GM20431 (cell line): ENCODE results near the gene KIF5A.

Experiments
- in situ Hi-C: fragments of 300-500 bp; cut with MseI, MboI; formaldehyde crosslinking; loops from one replicate; pipeline ENCODE4 v1.15.0; 2020; ENCODE audit warnings: low sequenced_read_pairs; ENCODE audit not compliant: unreplicated experiment

The KIF5A gene

DNA sequence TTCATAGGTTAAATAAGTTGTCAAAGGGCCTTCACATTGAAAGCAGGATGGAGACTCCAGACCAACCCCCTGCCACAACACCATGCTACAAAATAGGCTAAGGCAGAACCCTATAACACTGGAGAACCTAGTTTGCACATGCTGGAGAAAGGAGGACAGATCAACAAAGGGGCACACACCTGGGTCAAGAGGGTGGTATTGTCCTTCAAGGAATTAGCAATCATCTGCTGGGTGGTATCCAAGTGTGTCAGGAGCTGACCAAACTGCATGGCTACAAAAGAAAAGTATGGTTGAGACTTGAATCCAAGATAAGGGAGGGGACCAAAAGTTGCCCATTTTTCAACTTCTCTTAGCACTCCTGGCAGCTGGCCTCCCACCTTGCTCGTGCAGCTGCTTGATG lies 18.0 kb upstream of the KIF5A start:
- in situ Hi-C loops = no loop called here

DNA sequence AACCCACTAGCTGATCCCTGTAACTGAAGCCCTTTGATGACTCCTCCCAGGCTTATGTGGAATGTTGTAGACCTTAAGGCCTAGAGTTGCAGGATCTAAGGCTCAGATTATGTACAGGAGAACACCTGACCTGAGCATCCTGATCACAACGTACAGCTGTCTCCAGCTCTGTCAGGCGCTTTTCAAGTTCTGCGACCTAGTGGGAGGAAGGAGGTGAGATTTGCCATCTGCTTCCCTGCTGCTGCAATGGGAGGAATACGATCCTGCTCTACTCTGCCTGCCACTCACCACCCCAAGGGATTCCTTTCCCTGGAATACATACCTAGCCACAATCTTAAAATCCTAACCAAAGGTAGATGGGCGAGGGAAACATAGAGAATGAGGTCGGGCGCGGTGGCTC lies 16.7 kb upstream of the KIF5A start:
- in situ Hi-C loops = no loop called here

GRCh38 chr12:57534250-57534649 lies 15.6 kb upstream of the KIF5A start:
- in situ Hi-C loops = no loop called here

DNA sequence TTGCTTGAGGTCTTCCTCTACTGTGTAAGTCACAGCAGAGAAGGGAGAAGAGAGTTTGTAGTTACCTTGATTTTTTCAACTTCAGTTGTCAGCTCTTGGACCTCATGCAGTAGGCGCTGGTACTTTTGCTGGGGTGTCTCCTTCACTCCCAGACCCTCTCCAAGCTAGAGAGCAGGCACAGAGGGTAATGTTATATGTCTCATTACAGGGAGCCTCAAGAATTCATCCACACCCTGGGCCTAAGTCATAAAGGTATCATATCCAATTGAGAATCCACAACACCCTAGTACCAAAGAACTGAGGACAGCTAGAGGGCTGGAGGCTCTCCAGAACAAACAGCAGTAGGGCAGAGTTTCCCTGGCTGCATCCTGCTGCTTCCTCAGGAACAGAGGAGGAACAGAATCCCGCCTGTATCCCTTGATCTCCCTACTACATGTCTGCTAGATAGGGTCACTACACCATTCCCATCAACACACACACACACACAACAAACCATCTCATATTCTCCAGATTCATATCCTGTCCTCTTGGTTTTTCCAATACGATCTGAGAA lies 14.8 kb upstream of the KIF5A start:
- in situ Hi-C loops = no loop called here

DNA sequence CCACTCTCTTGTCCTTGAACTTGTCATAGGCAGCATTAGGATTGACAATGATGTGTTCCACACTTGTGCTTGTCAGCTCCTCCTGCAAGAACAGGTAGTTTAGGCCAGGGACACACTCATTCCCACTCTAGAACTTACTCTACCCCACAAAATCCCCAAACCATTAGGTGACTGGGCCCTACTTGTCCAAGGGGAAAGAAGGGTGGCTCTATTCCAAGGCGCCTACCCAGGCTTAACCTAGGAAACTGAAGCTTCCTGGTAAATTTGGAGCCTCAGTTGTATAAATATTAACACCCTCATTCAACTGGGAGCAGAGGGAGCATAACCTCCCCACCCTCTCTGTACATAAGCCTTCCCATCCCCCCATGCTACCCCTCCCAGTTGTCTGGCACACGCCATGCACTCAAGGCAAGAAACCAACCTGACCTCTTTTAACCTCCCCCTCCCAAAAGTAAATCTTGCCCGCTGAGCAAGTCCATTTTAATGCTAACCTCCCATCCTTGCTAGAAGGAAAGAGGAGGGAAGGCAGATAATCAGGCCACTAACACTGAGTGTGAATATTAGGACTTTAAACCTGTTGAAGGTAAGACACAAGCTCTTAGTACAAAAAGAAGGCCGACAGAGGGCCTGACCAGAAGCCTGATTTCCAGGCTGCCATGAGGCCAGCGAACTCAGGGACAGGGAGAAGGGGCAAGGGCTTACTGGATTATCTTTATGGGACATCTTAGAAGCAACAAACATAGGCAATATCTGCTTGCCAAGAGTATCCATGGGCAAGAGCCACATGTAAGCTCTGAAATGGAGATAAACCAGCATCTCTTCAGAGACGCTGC lies 13.9 kb upstream of the KIF5A start:
- in situ Hi-C loops = no loop called here

DNA sequence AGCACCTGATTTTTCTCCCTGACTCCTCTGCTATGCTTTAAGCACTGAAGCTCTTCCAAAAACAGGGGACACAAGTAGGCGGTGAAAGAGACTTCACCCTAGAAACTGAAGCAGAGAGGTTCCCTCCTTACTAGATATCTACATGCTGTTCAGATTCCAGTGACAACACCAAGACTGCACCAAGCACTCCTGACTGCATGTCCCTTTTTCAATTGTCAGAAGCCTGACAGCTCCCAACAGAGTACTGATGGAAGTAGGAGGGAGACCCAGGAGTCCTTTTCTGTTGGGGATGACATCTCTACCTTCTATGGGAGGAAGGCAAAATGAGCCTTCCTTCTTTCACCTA lies 13.3 kb upstream of the KIF5A start:
- in situ Hi-C loops = no loop called here

- in situ Hi-C loops = no loop called here
Measured at GRCh38 chr12:57539134-57539768, 10.6 kb upstream of the KIF5A start.

GRCh38 chr12:57541001-57541400 lies 8.8 kb upstream of the KIF5A start:
- in situ Hi-C loops = no loop called here

- in situ Hi-C loops = no loop called here
Measured at GRCh38 chr12:57541717-57542116, 8.1 kb upstream of the KIF5A start.

- in situ Hi-C loops = no loop called here
Measured at GRCh38 chr12:57543581-57543980, 6.3 kb upstream of the KIF5A start.

DNA sequence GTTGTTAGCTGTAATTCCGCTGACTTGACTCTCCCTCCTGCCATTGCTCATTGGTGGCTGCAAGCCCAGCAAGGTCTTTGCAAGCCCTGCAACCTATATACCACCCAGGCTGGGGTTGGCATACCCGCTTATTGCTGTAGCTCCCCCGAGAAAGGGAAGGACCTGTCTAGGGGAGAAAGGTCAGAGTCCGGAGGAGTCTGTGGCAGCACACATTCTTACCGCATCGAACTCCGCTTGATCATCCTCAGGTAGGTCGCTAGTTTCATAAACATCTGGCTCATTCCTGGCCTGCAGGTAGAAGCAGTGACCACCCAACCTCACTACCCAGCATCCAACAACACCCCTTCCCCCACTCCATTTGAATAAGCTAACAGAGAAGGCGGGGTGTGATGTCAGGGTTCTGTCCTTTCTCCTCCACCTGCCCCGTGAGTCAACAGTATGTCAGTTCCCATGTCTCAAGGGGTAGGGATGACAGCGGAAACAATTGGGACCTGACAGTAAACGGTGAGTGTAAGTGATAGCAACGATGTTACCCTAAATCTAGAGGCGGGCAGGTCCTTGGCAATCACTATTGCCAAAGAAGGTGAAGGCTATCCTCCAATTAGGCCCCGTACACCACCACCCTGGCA lies 3.9 kb upstream of the KIF5A start:
- in situ Hi-C loops = no loop called here

GRCh38 chr12:57546438-57547287 lies 3.2 kb upstream of the KIF5A start, which contains the start of gene DCTN2:
TSS of gene DCTN2 (minus strand) at chr12:57547192. CDS start at chr12:57547063, 129 bp downstream.
- in situ Hi-C loops = no loop called here

- in situ Hi-C loops = no loop called here
Measured at GRCh38 chr12:57547288-57548012, 2.4 kb upstream of the KIF5A start.

DNA sequence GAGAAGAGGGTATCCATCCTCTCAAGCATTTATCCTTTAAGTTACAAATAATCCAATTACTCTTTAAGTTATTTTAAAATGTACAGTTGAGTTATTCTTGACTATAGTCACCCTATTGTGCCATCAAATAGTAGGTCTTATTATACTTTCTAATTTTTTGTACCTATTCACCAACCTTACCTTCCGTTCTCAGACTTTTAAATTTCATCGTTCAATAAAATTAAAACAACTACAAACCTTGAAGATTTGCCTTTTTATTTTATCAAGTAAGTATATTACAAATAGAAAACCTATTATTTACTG lies 1.9 kb upstream of the KIF5A start:
- in situ Hi-C loops = no loop called here

- in situ Hi-C loops = no loop called here
Measured at GRCh38 chr12:57548488-57548887, 1.4 kb upstream of the KIF5A start.

- in situ Hi-C loops = no loop called here
Measured at GRCh38 chr12:57549203-57549908, 488 bp upstream of the KIF5A start.

DNA sequence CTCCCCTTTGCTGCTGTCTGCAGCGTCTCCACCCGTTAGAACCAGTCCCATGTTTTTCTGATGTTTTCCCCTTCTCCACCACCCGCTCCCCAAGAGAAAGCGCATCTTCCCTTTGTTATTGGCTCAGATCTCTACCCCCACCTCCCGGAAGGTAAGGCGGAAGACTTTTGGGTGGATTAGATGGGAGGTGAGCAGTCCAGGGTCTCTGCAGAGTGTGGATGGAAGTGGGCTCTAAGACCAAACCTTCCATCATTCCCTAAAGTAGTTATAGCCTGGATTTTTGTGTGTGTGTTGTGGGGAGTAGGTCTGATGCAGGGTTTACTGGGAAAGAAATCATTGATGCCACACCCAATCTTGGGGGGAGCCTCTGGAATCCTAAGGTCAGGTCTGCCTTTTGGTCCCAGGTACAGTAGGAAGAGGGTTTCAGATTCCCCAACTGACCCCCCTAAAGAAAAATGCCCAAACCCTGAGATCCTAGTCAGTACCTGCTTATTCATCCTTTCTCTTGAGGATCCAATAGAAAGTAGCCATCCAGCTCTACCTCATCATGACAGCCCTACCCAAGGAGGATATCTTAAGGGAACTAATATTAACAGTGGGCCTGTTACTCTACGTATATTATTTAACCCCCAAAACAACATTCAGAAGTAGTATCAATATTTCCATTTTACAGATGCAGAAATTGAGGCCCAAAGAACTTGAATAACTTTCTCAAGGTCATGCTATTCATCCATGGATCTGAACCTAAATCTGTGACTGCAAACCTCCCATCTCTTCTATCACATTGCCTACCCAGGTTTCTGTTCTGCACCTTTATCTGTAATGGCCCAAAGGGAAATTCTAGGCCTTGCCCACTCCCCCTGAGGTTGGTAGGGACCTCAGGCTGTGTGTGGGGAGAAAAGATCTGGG lies 1.1 kb downstream of the KIF5A start:
- in situ Hi-C loops = no loop called here

DNA sequence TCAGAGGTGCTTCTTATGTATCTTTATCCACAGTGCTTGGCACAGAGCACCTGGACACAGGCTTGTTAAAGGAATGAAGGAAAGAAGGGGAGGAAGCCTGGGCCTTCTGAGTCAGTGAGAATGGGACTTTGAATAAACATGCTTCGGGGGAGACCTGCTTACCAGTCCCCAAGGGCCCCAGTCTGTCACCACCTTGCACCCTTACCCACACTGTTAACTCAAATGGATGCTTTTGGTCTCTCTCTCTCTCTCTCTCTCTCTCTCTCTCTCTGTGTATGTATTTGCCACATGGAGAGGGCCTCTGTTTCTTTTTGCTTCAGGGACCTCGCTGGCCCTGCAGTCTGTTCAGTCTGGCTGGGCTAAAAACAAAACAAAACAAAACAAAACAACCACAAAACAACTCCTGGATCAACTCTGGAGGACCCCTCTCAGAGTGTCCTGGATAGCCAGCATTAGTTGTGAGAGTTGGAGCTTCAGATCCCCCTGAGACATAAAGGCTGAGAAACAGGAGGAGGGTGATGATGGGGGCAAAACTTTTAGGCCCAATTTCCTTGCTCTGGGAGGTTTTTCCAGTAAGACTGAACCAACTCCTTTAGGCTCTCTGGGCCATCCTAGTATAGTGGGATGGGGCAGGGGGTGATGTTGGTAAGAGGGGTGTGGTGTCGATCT lies 1.9 kb downstream of the KIF5A start:
- in situ Hi-C loops = no loop called here
